C4-2B (cell line): ENCODE data around the gene KCNK4.

Experiments
- ZFX ChIP-seq: fragments of 450-650 bp; IDR thresholded peaks from 2 replicates; pipeline ENCODE4 v1.6.1; 2017
- TF ChIP-seq, protein P1 (sequence below): fragments of 450-650 bp; conservative IDR thresholded peaks from 2 replicates; pipeline ENCODE4 v1.5.1; 2017; ENCODE audit warnings: mild to moderate bottlenecking

- TF ChIP-seq, protein P1, sequence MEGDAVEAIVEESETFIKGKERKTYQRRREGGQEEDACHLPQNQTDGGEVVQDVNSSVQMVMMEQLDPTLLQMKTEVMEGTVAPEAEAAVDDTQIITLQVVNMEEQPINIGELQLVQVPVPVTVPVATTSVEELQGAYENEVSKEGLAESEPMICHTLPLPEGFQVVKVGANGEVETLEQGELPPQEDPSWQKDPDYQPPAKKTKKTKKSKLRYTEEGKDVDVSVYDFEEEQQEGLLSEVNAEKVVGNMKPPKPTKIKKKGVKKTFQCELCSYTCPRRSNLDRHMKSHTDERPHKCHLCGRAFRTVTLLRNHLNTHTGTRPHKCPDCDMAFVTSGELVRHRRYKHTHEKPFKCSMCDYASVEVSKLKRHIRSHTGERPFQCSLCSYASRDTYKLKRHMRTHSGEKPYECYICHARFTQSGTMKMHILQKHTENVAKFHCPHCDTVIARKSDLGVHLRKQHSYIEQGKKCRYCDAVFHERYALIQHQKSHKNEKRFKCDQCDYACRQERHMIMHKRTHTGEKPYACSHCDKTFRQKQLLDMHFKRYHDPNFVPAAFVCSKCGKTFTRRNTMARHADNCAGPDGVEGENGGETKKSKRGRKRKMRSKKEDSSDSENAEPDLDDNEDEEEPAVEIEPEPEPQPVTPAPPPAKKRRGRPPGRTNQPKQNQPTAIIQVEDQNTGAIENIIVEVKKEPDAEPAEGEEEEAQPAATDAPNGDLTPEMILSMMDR: no peak
- TF ChIP-seq ZFX: no peak
Observed at GRCh38 chr11:64299847-64300648, 8.9 kb downstream of the KCNK4 start, which contains the start of gene CATSPERZ.
